HG03097 (cell line): ENCODE data around the gene GNB1.

ENCODE experiments used
- ATAC-seq: cut with Tn5 transposase; IDR thresholded peaks from one replicate; pipeline ENCODE4 v1.9.1; 2021; ENCODE audit not compliant: unreplicated experiment, low FRiP score

Gene GNB1

GRCh38 chr1:1910651-1911331, 19.9 kb upstream of the GNB1 start:
- no peak for ATAC-seq

GRCh38 chr1:1910033-1910465, 19.2 kb upstream of the GNB1 start:
- no peak for ATAC-seq

- ATAC-seq, result no peak
Observed at GRCh38 chr1:1908506-1908791, 17.6 kb upstream of the GNB1 start.

DNA sequence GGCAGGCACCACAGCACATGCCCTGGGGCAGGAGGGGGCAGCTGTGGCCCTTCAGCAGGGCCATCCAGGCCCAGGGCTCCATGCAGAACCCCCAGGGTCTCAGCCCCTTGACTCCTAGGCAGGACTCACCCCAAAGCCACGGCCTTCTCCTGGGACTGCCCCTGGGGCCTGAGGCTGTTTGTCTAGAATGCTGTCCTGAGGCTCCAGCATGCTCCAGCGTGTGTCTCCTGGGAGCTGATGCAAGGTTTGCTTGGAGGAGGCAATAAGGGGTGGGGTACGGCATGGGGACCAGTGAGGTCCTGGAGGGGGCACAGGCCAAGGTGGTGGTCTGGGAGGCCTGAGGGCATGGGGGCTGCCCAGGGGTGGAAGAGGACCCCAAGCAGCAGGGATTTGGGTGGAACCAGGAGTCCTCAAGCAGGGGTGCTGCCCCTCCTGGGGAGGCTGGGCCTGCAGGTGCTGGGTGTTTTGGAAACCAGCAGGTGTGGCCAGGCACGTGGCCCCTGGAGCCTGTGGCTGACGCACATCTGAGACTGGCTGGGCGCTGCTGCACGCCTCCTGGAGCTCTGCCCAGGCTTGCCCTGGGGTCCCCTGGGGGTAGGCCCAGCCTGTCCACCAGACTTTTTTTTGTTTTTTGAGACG, 16.3 kb upstream of the GNB1 start:
- ATAC-seq, result no peak

DNA sequence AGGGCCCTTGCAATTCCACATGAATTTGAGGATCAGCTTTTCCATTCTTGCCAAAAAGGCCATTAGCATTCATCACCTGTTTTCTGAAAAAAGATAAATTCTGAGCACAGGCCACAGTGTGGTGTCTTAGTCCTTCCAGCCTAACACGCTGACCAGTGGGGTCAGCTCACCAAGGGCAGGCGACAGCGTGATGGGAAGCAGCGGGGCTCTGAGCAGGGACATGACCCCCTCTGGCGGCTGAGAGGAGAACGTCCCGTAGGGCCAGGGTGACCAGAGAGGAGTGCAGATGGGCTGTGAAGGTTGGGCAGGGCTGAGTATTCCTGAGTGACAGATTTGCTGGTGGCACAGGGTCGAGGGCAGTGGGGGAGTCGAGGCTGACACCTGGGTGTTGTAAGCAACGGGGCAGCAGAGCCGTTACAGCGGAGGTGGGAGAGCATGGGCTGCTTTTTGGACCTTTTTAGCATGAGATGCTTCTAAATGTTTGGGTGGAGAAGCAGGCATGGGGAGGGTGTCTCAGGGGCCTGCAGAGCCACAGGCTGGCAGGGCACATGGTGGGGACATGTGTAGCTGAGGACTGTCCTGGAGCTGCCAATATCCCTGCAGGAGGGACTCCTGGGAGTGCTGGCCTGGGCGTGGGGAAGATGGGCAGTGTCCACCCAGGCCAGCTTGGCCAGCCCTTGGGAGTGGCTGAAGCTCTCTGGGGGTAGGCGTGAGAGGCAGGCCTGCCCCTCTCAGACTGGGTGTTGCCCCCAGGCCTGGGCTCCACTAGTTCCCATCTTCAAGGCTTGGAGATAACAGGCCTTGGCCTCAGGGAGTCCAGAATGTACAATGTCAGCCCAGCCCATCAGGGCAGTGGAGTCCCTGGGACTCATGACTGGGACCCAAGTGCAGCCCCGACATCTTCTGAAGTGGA, 15.6 kb upstream of the GNB1 start:
- ATAC-seq, result no peak

GRCh38 chr1:1903224-1903623, 12.3 kb upstream of the GNB1 start:
- no peak for ATAC-seq

DNA sequence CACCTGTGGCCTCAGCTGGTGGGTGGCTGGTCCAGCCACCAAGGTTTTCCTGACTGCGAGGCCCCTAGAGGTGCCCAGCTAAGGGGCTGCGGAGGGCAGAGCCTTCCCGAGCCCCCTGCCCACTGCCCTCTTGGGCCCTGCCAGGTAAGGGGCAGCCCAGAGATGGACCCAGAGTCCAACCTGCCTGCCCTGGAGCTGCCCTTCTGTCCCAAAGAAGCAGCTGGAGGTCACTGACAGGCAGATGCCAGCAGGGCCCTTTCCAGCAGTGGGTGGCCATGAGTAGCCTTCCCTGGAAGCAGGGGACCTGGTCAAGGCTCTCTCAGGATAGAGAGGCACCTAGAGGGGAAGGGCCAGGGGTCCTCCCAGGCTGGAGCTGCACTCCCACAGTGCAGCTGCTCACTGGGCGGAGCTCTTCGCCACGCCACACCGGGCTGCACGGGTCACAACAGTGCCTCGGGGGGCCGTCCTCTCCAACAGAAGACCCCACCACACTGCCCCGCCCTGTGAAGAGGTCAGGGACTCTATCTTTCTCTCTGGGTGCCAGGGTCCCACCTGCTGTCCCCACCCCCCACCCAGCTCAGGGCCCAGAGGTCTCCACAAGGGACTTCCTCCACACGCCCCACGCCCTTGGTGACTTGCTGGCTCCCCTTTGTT, 10.9 kb upstream of the GNB1 start:
- ATAC-seq, result no peak

- no peak for ATAC-seq
Observed at GRCh38 chr1:1900883-1901640, 10.2 kb upstream of the GNB1 start.

DNA sequence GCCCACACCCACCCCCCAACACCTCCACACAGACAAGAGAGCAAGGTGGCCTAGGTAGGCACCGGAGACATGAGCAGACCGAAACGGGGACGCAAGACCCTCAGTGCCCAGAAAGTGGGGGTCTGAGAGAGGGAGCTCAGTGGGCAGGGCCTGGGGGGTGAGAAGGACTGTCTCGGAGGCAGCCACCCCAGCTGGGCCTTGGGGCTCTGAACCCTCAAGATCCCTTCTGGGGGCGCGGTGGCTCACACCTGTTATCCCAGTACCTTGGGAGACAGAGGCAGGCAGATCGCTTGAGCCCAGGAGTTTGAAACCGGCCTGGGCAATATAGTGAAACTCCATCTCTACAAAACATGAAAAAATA, 9.1 kb upstream of the GNB1 start:
- no peak for ATAC-seq

DNA sequence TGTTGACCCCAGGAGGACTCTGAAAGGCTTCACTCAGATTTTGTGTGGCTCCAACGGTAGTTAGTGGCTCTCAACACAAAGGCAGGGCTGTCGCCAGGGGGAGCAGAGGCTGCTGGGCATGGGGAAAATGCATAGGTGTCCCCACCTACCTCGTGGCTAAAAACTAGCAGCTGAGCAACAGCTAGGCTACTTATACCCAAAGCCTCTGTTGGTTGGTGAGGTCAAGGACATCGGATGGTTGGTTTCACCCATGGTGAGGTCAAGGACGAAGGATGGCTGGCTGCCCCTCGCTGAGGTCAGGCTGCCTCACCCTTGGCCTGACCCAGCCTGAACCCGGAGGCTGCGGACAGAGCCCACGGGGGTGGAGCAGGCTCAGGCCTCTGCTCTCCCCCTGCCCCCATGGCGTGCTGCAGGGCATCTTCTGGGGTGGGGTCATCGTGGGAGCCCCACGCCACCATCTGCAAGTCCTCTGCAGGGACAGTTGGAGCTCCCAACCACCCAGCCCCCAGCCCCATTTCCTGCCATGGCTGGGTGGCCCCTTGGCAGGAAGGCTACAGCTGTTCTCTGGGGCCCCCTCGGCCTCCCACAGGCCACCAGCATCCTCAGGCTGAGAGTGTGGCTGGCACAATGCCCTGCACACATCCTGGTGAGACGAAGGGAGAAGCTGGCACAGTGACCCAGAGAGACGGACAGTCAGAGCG, 8.5 kb upstream of the GNB1 start:
- no peak for ATAC-seq

DNA sequence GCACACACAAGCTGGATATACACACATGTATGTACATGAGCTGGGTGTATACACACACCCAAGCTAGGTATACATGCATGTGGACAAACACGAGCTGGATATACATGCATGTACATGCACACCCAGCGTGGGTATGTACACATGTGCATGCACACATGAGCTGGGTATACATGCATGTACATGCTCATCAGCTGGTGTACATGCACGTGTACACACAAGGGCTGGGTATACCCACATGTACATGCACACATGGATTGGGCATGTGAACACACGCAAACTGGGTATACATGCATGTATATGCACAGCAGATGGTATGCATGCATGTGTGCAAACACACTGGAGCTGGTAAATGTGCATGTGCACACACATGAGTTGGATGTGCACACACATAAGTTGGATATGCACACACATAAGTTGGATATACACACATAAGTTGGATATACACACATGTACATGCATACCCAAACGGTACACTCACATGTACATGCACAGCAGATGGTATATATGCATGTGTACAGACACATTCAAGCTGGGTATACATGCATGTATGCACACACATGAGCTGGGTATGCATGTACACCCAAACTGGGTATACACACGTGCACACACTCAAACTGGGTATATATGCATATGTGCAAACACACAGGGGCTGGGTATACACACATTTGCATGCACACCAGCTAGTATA, 7.5 kb upstream of the GNB1 start:
- no peak for ATAC-seq

- ATAC-seq, result no peak
Observed at GRCh38 chr1:1895456-1896336, 4.8 kb upstream of the GNB1 start.

- ATAC-seq, result no peak
Observed at GRCh38 chr1:1895060-1895418, 4.2 kb upstream of the GNB1 start.

DNA sequence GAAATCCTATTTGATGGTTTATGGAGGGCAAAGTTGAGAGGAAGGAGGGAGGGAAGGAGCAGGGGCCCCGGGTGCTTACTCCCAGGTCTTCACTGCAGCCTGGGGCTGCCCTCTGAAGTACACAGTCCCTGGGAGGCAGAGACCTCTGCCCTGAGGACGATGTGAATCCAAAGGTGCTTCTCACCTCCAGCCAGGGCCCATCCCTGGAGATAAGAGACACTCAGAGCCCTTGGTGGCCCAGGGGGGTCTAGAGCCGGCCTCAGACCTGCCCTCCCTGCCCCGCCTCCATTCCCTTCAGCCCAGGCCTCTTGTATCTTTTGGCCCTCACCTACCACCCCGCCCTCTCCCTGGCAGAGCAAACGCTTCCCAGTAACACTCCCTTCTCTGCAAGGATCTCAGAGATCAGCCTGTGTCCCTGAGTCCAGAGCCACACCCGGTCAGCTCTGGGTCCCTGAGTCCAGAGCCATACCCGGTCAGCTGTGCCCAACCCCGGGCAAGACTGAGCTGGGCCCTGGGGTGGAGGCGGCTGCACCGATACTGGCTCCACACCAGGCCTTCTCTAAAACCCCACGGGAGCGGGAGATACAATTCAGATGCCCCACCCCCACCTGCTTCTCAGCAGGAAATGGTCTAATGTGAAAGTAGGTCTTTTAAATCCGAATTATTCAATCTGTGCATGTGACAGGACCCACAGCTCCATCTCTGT, 3.6 kb upstream of the GNB1 start:
- ATAC-seq, result no peak

- no peak for ATAC-seq
Observed at GRCh38 chr1:1893997-1894353, 3.1 kb upstream of the GNB1 start.

DNA sequence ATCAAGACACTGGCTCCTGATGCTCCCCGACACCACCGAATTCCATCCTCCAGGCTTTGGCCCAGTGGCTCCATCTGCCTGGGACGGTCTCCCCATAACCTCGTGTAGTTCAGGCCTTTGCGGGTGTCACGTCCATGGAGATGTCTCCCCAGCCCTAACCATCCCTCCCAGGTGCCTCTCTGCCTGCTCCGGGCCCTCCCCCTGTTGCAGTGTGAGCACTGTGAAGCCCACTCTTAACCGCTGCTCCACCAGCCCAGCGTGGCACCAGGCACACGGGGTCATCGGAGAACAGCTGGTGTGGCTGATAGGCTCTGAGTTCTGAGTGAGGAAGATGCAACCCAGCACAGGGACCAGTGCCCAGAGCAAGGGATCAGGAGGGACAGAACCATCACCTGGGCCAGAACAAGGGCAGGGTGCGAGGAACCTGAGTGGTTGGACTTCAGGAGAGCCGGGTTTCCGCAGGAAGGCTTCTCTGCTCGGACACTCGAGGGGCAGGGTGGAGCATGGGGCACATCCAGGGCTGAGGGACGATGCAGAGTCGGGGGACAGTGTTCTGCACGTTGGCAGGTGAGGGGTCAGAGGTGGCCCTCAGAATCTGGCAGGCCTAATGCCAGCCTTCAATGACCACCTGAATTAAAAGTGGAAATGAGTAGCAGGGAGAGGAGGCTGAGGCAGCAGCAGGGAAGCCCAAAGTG, 2.6 kb upstream of the GNB1 start:
- ATAC-seq, result no peak

DNA sequence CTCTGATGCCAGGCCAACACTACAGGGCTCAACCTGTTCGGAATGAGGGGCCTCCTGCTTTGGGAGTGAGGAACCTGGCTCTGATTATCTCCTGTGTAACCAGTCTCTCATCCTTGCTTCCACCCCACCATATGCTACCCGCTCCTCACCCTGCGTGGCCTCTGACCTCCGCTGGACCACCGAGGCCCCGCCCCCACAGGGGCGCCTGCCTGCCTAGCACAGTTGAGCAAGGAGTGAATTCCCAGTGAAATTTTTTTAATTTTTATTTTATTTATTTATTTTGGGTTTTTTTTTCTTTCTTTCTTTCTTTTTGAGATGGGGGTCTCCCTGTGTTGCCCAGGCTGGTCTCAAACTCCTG, 1.9 kb upstream of the GNB1 start:
- no peak for ATAC-seq
